HepG2 (cell line): ENCODE measurements around the gene SP5. TPM values are rescaled to one million over a fixed set of nuclear protein-coding genes. Genes with fewer than 3 reads are reported as not detected.

Experiments used
- ATF6 ChIP-seq: sonication (generic); formaldehyde crosslinking; conservative IDR thresholded peaks from 2 replicates; pipeline ENCODE4 v1.4.0; 2020; ENCODE audit warnings: missing genetic modification reagents
- BRF2 ChIP-seq: sonication (generic); formaldehyde crosslinking; IDR thresholded peaks from 2 replicates; pipeline ENCODE4 v1.8.1; 2022; ENCODE audit warnings: mild to moderate bottlenecking, missing genetic modification reagents
- ERF ChIP-seq: IDR thresholded peaks from 2 replicates; pipeline ENCODE4 v1.6.1; 2018; ENCODE audit warnings: missing biosample characterization, missing genetic modification reagents
- GATAD1 ChIP-seq: IDR thresholded peaks from 2 replicates; pipeline ENCODE4 v1.6.1; 2016; ENCODE audit warnings: missing genetic modification reagents, missing compliant biosample characterization
- GLI4 ChIP-seq: sonication (generic); formaldehyde crosslinking; IDR thresholded peaks from 2 replicates; pipeline ENCODE4 v1.5.1; 2020; ENCODE audit warnings: missing genetic modification reagents, mild to moderate bottlenecking, moderate library complexity, borderline replicate concordance
- RBFOX2 ChIP-seq: fragments of 200-400 bp; formaldehyde crosslinking; IDR thresholded peaks from 2 replicates; pipeline ENCODE4 v1.6.1; 2017; ENCODE audit warnings: low read depth, mild to moderate bottlenecking, low read length
- REPIN1 ChIP-seq: sonication (generic); formaldehyde crosslinking; IDR thresholded peaks from 2 replicates; pipeline ENCODE4 v1.8.0; 2022; ENCODE audit warnings: missing genetic modification reagents, low read depth, mild to moderate bottlenecking, borderline replicate concordance
- SP5 ChIP-seq: IDR thresholded peaks from 2 replicates; pipeline ENCODE4 v1.6.1; 2016; ENCODE audit warnings: low read depth, borderline replicate concordance
- XBP1 ChIP-seq: sonication (generic); formaldehyde crosslinking; IDR thresholded peaks from 2 replicates; pipeline ENCODE4 v1.5.0; 2020; ENCODE audit warnings: missing genetic modification reagents
- ZBTB14 ChIP-seq: sonication (generic); formaldehyde crosslinking; IDR thresholded peaks from 2 replicates; pipeline ENCODE4 v1.4.0; 2020; ENCODE audit warnings: missing genetic modification reagents
- ZFP90 ChIP-seq: sonication (generic); formaldehyde crosslinking; IDR thresholded peaks from 2 replicates; pipeline ENCODE4 v1.8.0; 2022; ENCODE audit warnings: missing genetic modification reagents, mild to moderate bottlenecking, inconsistent platforms, borderline replicate concordance
- ZMAT3 ChIP-seq: sonication (generic); formaldehyde crosslinking; conservative IDR thresholded peaks from 2 replicates; pipeline ENCODE4 v1.7.0; 2021; ENCODE audit warnings: missing genetic modification reagents
- ZNF101 ChIP-seq: sonication (generic); formaldehyde crosslinking; IDR thresholded peaks from 2 replicates; pipeline ENCODE4 v1.4.0; 2020; ENCODE audit warnings: mild to moderate bottlenecking, low read depth, missing genetic modification reagents, borderline replicate concordance
- ZNF446 ChIP-seq: sonication (generic); formaldehyde crosslinking; IDR thresholded peaks from 2 replicates; pipeline ENCODE4 v1.5.0; 2020; ENCODE audit warnings: mild to moderate bottlenecking, missing genetic modification reagents
- ZSCAN21 ChIP-seq: sonication (generic); formaldehyde crosslinking; IDR thresholded peaks from 2 replicates; pipeline ENCODE4 v1.8.0; 2022; ENCODE audit warnings: mild to moderate bottlenecking, missing genetic modification reagents, moderate library complexity, borderline replicate concordance
- polyA plus RNA-seq, 8 experiments: library from polyadenylated mRNA; depleted of rRNA in 3 of 8; stranded (reverse) in 7 of 8; unstranded in 1 of 8; fragments of >200 nt; fragmentation: Illumina TruSeq in 4 of 8; extraction: Trizol in 4 of 8; gene quantifications; 2 replicates each; pipeline versions ENCODE4 v1.2.1 to v1.2.3, GENCODE V29; 2011 to 2016; ENCODE audit warnings: low read depth in 4 of 8, missing spikeins in 1 of 8, mixed read lengths in 1 of 8; ENCODE audit not compliant: insufficient read depth in 1 of 8
- total RNA-seq, 5 experiments: library from RNA; depleted of rRNA; stranded (reverse); fragments of >200 nt; fragmentation: Illumina TruSeq; extraction: Trizol; gene quantifications; 2 replicates each; pipeline ENCODE4 v1.2.3, GENCODE V29; 2016; ENCODE audit warnings: low read depth in 1 of 5
- TF ChIP-seq, protein P1 (sequence below): sonication (generic); formaldehyde crosslinking; IDR thresholded peaks from 2 replicates; pipeline ENCODE4 v1.4.0; 2020; ENCODE audit warnings: missing genetic modification reagents
- TF ChIP-seq, protein P2 (sequence below): sonication (generic); formaldehyde crosslinking; IDR thresholded peaks from 2 replicates; pipeline ENCODE4 v1.5.0; 2020; ENCODE audit warnings: missing genetic modification reagents
- TF ChIP-seq, protein P3 (sequence below): sonication (generic); formaldehyde crosslinking; IDR thresholded peaks from 2 replicates; pipeline ENCODE4 v1.5.1; 2020; ENCODE audit warnings: missing genetic modification reagents, mild to moderate bottlenecking, borderline replicate concordance

SP5 gene
- total and polyA plus RNA-seq, 2 of the 13 experiments (the other 11 are each of a cell fraction or from before 2014, with no cell fraction given), result 50.8 to 119 TPM

- TF ChIP-seq ZNF101 (CRISPR knock-in tag) (no peak), BRF2 (peak; percentile 54; the same call in 1 of the 2 replicates), ZNF446 (peak; percentile 98), ZMAT3 (CRISPR knock-in tag) (peak; percentile 99), ZSCAN21 (CRISPR knock-in tag) (peak; percentile 85), SP5 (peak; percentile 91), ZBTB14 (CRISPR knock-in tag) (peak; percentile 76), RBFOX2 (no peak), GLI4 (CRISPR knock-in tag) (no peak), REPIN1 (CRISPR knock-in tag) (peak; percentile 69), ERF (CRISPR knock-in tag) (peak; percentile 3), ZFP90 (CRISPR knock-in tag) (0 out of 2 replicates have a peak, but pooled peaks have one; percentile 42), ATF6 (CRISPR knock-in tag) (0 out of 2 replicates have a peak, but pooled peaks have one; percentile 81), XBP1 (0 out of 2 replicates have a peak, but pooled peaks have one; percentile 1), GATAD1 (peak; percentile 22; the same call in 1 of the 2 replicates)
- TF ChIP-seq, protein P1, sequence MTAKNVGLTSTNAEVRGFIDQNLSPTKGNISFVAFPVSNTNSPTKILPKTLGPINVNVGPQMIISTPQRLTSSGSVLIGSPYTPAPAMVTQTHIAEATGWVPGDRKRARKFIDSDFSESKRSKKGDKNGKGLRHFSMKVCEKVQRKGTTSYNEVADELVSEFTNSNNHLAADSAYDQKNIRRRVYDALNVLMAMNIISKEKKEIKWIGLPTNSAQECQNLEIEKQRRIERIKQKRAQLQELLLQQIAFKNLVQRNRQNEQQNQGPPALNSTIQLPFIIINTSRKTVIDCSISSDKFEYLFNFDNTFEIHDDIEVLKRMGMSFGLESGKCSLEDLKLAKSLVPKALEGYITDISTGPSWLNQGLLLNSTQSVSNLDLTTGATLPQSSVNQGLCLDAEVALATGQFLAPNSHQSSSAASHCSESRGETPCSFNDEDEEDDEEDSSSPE (CRISPR knock-in tag), result peak; percentile 18
- TF ChIP-seq, protein P2, sequence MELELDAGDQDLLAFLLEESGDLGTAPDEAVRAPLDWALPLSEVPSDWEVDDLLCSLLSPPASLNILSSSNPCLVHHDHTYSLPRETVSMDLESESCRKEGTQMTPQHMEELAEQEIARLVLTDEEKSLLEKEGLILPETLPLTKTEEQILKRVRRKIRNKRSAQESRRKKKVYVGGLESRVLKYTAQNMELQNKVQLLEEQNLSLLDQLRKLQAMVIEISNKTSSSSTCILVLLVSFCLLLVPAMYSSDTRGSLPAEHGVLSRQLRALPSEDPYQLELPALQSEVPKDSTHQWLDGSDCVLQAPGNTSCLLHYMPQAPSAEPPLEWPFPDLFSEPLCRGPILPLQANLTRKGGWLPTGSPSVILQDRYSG (CRISPR knock-in tag), result peak; percentile 48; the same call in 1 of the 2 replicates
- TF ChIP-seq, protein P3, sequence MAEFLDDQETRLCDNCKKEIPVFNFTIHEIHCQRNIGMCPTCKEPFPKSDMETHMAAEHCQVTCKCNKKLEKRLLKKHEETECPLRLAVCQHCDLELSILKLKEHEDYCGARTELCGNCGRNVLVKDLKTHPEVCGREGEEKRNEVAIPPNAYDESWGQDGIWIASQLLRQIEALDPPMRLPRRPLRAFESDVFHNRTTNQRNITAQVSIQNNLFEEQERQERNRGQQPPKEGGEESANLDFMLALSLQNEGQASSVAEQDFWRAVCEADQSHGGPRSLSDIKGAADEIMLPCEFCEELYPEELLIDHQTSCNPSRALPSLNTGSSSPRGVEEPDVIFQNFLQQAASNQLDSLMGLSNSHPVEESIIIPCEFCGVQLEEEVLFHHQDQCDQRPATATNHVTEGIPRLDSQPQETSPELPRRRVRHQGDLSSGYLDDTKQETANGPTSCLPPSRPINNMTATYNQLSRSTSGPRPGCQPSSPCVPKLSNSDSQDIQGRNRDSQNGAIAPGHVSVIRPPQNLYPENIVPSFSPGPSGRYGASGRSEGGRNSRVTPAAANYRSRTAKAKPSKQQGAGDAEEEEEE (CRISPR knock-in tag), result 0 out of 2 replicates have a peak, but pooled peaks have one; percentile 70
Observed at GRCh38 chr2:170714381-170715061, 616 bp upstream of the SP5 start (continued).
